ENCODE results near the gene FGFR2.

GRCh38 chr10:121637437-121637836, 39.2 kb upstream of the FGFR2 start:
- TF ChIP-seq CTCF (IDR thresholded peaks at IDR 0.05; ENCODE audit: low read depth, low read length) = no peak
- TF ChIP-seq POLR2A (IDR thresholded peaks at IDR 0.05; ENCODE audit: extremely low read depth, insufficient read length) = no peak

Measured in NB4 (cell line).